Fibroblast of skin of left quadriceps (primary cell): ENCODE results near the gene FASLG.
A peak's percentile ranks its signal among the peaks of the same experiment; 100 is the strongest.

Source experiments
- DNase-seq, 2 experiments: peaks; one replicate each; pipeline ENCODE4 v3.0.0-alpha.2; 2013; ENCODE audit warnings: low read depth in 2 of 2

FASLG gene

GRCh38 chr1:172647110-172647564, 11.8 kb upstream of the FASLG start:
- no peak for DNase-seq

GRCh38 chr1:172647987-172648386, 10.9 kb upstream of the FASLG start:
- no peak for DNase-seq

GRCh38 chr1:172650474-172651193, 8.3 kb upstream of the FASLG start:
- DNase-seq: no peak

- no peak for DNase-seq
Observed at GRCh38 chr1:172653015-172653709, 5.7 kb upstream of the FASLG start.

- peak in 1 of 2 experiments; percentile 17 for DNase-seq
Observed at GRCh38 chr1:172654535-172654934, 4.4 kb upstream of the FASLG start.

- no peak for DNase-seq
Observed at GRCh38 chr1:172656576-172656975, 2.3 kb upstream of the FASLG start.

GRCh38 chr1:172657586-172657985, 1.3 kb upstream of the FASLG start:
- DNase-seq: no peak

GRCh38 chr1:172661107-172661506, 2.2 kb downstream of the FASLG start:
- DNase-seq: no peak

- DNase-seq: peak; percentile 86 to 87
Observed at GRCh38 chr1:172662464-172663109, 3.7 kb downstream of the FASLG start.

GRCh38 chr1:172663732-172664131, 4.8 kb downstream of the FASLG start:
- no peak for DNase-seq

GRCh38 chr1:172668097-172668496, 9.2 kb downstream of the FASLG start:
- no peak for DNase-seq

- DNase-seq: no peak
Observed at GRCh38 chr1:172669011-172669410, 10.1 kb downstream of the FASLG start.

- DNase-seq: no peak
Observed at GRCh38 chr1:172670316-172670715, 11.4 kb downstream of the FASLG start.

GRCh38 chr1:172670791-172671190, 11.9 kb downstream of the FASLG start:
- no peak for DNase-seq

GRCh38 chr1:172671591-172671990, 12.7 kb downstream of the FASLG start:
- DNase-seq: peak; percentile 39 to 49

- no peak for DNase-seq
Observed at GRCh38 chr1:172672720-172673119, 13.8 kb downstream of the FASLG start.

GRCh38 chr1:172673761-172674160, 14.9 kb downstream of the FASLG start:
- DNase-seq: peak; percentile 9 to 21

GRCh38 chr1:172674831-172675613, 16.1 kb downstream of the FASLG start:
- DNase-seq: peak; percentile 7 to 12

GRCh38 chr1:172679000-172679772, 20.3 kb downstream of the FASLG start:
- DNase-seq: no peak

GRCh38 chr1:172680244-172680643, 21.3 kb downstream of the FASLG start:
- DNase-seq: no peak

GRCh38 chr1:172680733-172681275, 21.9 kb downstream of the FASLG start:
- no peak for DNase-seq
